ENCODE results near the gene FAM13A. TPM values are rescaled to one million over a fixed set of nuclear protein-coding genes. Genes with fewer than 3 reads are reported as not detected.
"Not testable (repeated sequence)": the region's sequence is repeated elsewhere in the genome, so short reads cannot be mapped to it uniquely, and the experiment has no call there.

The FAM13A gene
- total and polyA plus RNA-seq, 2 experiments from 2014 or later: 5.3 to 6.6 TPM

GRCh38 chr4:89008166-89008565, 48.8 kb downstream of the FAM13A start:
- Histone ChIP-seq H2AFZ (no peak overlapping the region), H3K79me2 (ENCODE audit: insufficient read depth) (no peaks in the 10 kb centered on the region), H3F3A (ENCODE audit: insufficient read depth) (peaks cover 6% of the 10 kb centered on the region; the same call in 1 of the 2 replicates), H4K20me1 (ENCODE audit: insufficient read depth) (no peaks in the 10 kb centered on the region), H3K9me2 (ENCODE audit: insufficient read depth) (no peaks in the 10 kb centered on the region; the same call in 1 of the 2 replicates), H3K4me1 (ENCODE audit: insufficient read depth) (peaks cover 8% of the 10 kb centered on the region; the same call in 1 of the 2 replicates), H3K36me3 (ENCODE audit: low read depth) (no peaks in the 10 kb centered on the region), H3K4me3 (no peak overlapping the region), H3K9me3 (ENCODE audit: low read depth) (no peaks in the 10 kb centered on the region), H3K27me3 (replicated peaks; ENCODE audit: insufficient read depth) (no peaks in the 10 kb centered on the region), H3K27ac (no peak overlapping the region), H3K4me2 (ENCODE audit: unreplicated experiment) (no peak overlapping the region), H3K9ac (no peak overlapping the region)
- TF ChIP-seq EZH2 (IDR thresholded peaks at IDR 0.05; ENCODE audit: insufficient read depth, poor library complexity, severe bottlenecking) (no peak), EZH2phosphoT487 (IDR thresholded peaks at IDR 0.05; ENCODE audit: insufficient read depth, low read depth) (no peak)
- 93 to 96% methylated on average over 2 of the region's 2 CpGs for WGBS, 2 experiments (ENCODE audit: low coverage in 1 of 2, low lambda C conversion rate in 2 of 2, missing lambda C conversion rate in 2 of 2)
- in situ Hi-C loops (cut with MboI): no loop called here
- DNase-seq: no peak

DNA sequence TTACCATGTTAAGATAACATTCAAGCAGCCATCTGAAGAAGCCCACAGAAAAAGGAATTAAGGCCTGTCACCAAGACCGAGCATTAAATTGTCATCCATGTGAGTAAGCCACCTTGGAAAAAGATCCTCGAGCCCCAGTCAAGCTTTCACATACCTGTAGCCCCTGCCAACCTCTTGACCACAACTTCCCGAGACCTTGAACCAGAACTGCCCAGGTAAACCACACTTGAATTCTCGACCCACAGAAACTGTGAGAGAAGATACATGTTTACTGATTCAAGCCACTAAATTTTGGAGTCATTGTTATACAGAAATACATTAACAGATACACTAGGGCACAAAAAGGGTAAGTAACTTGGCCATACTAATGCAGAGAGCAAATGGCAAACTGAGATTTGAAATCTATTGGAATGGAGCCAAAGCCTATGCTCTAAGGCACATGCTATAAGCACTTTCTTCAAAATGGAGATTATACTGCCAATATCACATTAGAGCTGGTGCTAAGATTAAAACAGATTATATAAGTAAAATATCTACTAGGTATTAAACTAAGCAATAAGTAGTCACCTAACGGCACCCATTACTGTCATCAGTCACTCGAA, 49.5 kb downstream of the FAM13A start:
- DNase-seq: no peak
- Histone ChIP-seq H3K9me2 (ENCODE audit: insufficient read depth) (no peaks in the 10 kb centered on the region; the same call in 1 of the 2 replicates), H3K36me3 (ENCODE audit: low read depth) (no peaks in the 10 kb centered on the region), H3K4me3 (no peak overlapping the region), H3F3A (ENCODE audit: insufficient read depth) (peaks cover 6% of the 10 kb centered on the region; the same call in 1 of the 2 replicates), H3K9ac (no peak overlapping the region), H3K79me2 (ENCODE audit: insufficient read depth) (no peaks in the 10 kb centered on the region), H3K4me1 (ENCODE audit: insufficient read depth) (peaks cover 8% of the 10 kb centered on the region; the same call in 1 of the 2 replicates), H2AFZ (no peak overlapping the region), H3K27me3 (replicated peaks; ENCODE audit: insufficient read depth) (no peaks in the 10 kb centered on the region), H3K27ac (no peak overlapping the region), H3K9me3 (ENCODE audit: low read depth) (no peaks in the 10 kb centered on the region), H4K20me1 (ENCODE audit: insufficient read depth) (no peaks in the 10 kb centered on the region), H3K4me2 (ENCODE audit: unreplicated experiment) (no peak overlapping the region)
- TF ChIP-seq EZH2phosphoT487 (IDR thresholded peaks at IDR 0.05; ENCODE audit: insufficient read depth, low read depth) (no peak), EZH2 (IDR thresholded peaks at IDR 0.05; ENCODE audit: insufficient read depth, poor library complexity, severe bottlenecking) (no peak)
- 99 to 100% methylated on average over 6 of the region's 6 CpGs for WGBS, 2 experiments (ENCODE audit: low coverage in 1 of 2, low lambda C conversion rate in 2 of 2, missing lambda C conversion rate in 2 of 2)
- in situ Hi-C loops (cut with MboI): no loop called here

- H3K4me3 ChIP-seq: no peak overlapping the region
- no peak overlapping the region for H3K27ac ChIP-seq
- H3K36me3 ChIP-seq (ENCODE audit: low read depth): no peaks in the 10 kb centered on the region
- H3K79me2 ChIP-seq (ENCODE audit: insufficient read depth): no peaks in the 10 kb centered on the region
- no peak for DNase-seq
- no peaks in the 10 kb centered on the region for H3F3A ChIP-seq (ENCODE audit: insufficient read depth)
- no peak overlapping the region for H3K4me2 ChIP-seq (ENCODE audit: unreplicated experiment)
- H3K9me3 ChIP-seq (ENCODE audit: low read depth): no peaks in the 10 kb centered on the region
- in situ Hi-C loops (cut with MboI): no loop called here
- no peaks in the 10 kb centered on the region for H4K20me1 ChIP-seq (ENCODE audit: insufficient read depth)
- H2AFZ ChIP-seq: no peak overlapping the region
- no peaks in the 10 kb centered on the region for H3K9me2 ChIP-seq (ENCODE audit: insufficient read depth)
- TF ChIP-seq EZH2 (IDR thresholded peaks at IDR 0.05; ENCODE audit: insufficient read depth, poor library complexity, severe bottlenecking) (no peak), EZH2phosphoT487 (IDR thresholded peaks at IDR 0.05; ENCODE audit: insufficient read depth, low read depth) (no peak)
- H3K27me3 ChIP-seq (replicated peaks; ENCODE audit: insufficient read depth): no peaks in the 10 kb centered on the region
- H3K9ac ChIP-seq: no peak overlapping the region
- WGBS, 2 experiments (ENCODE audit: low coverage in 1 of 2, low lambda C conversion rate in 2 of 2, missing lambda C conversion rate in 2 of 2): 93 to 98% methylated on average over 5 of the region's 5 CpGs
- H3K4me1 ChIP-seq (ENCODE audit: insufficient read depth): no peaks in the 10 kb centered on the region
Measured at GRCh38 chr4:89006307-89006706, 50.7 kb downstream of the FAM13A start.

DNA sequence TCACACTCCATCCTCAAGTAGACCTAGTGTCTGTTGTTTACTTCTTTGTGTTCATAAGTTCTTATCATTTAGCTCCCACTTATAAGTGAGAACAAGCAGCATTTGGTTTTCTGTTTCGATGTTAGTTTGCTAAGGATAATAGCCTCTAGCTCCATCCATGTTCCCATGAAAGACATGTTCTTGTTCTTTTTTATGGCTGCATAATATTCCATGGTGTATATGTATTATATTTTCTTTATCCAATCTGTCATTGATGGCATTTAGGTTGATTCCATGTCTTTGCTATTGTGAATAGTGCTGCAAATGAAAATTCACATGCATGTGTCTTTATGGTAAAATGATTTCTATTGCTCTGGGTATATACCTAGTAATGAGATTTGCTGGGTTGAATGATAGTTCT, 51.9 kb downstream of the FAM13A start:
- H3K79me2 ChIP-seq (ENCODE audit: insufficient read depth); H3K27me3 ChIP-seq (replicated peaks; ENCODE audit: insufficient read depth); H3K27ac ChIP-seq; H2AFZ ChIP-seq; H3K9me2 ChIP-seq (ENCODE audit: insufficient read depth); DNase-seq; H3K9me3 ChIP-seq (ENCODE audit: low read depth); H3K4me2 ChIP-seq (ENCODE audit: unreplicated experiment); in situ Hi-C loops (cut with MboI); H3K4me1 ChIP-seq (ENCODE audit: insufficient read depth); H3K36me3 ChIP-seq (ENCODE audit: low read depth); H3F3A ChIP-seq (ENCODE audit: insufficient read depth); H3K4me3 ChIP-seq; H3K9ac ChIP-seq; H4K20me1 ChIP-seq (ENCODE audit: insufficient read depth): not testable (repeated sequence)
- WGBS, 2 experiments (ENCODE audit: low coverage in 1 of 2, low lambda C conversion rate in 2 of 2, missing lambda C conversion rate in 2 of 2): 88 to 100% methylated on average over 1 of the region's 1 CpG
